ENCODE data around the gene C6orf52. TPM values are rescaled to one million over a fixed set of nuclear protein-coding genes. Genes with fewer than 3 reads are reported as not detected.
"Not testable (repeated sequence)": the region's sequence is repeated elsewhere in the genome, so short reads cannot be mapped to it uniquely, and the experiment has no call there.

Gene C6orf52
- total and polyA plus RNA-seq, 9 of the 15 experiments (the other 6 are each of a cell fraction or from before 2014, with no cell fraction given), result 6.7 to 37.0 (median 11.1) TPM

GRCh38 chr6:10665595-10665994, 28.8 kb downstream of the C6orf52 start:
- POLR2A ChIA-PET, result interaction anchor here (0.8 kb wide), 1 partner anchor 17 kb away, joined by 3 read pairs; no protein-coding TSS in a partner anchor
- ATAC-seq; FAIRE-seq; H3K9me1 ChIP-seq (ENCODE audit: control insufficient read depth, insufficient read depth, low read length); H3K27ac ChIP-seq (ENCODE audit: extremely low read depth, low read depth, low read length); H3K36me3 ChIP-seq (ENCODE audit: control insufficient read depth, insufficient read depth, low read length); H2AFZ ChIP-seq (ENCODE audit: low read depth, low read length); H3K4me3 ChIP-seq; H3K4me2 ChIP-seq (ENCODE audit: insufficient read depth, low read length); intact Hi-C loops (cut with micrococcal nuclease); H3K9me3 ChIP-seq (replicated peaks; ENCODE audit: control insufficient read depth, insufficient read depth, low read depth, low read length); H3K9ac ChIP-seq (ENCODE audit: insufficient read depth in 1 of 2, low read depth in 2 of 2, low read length in 2 of 2); H3K4me1 ChIP-seq (replicated peaks in 1 of 2; ENCODE audit: control insufficient read depth in 2 of 2, insufficient read depth in 2 of 2, low read length in 2 of 2); CTCF ChIA-PET (ENCODE audit: low intra/inter-chr PET ratio); H4K20me1 ChIP-seq (replicated peaks; ENCODE audit: control insufficient read depth, insufficient read depth, low read length); in situ Hi-C loops (cut with MboI); BruUV-seq (replicated peaks); DNase-seq (ENCODE audit: extremely low read depth in 1 of 4, low spot score in 3 of 4); H3K79me2 ChIP-seq (ENCODE audit: control insufficient read depth, insufficient read depth, low read length); H3K27me3 ChIP-seq (ENCODE audit: control insufficient read depth in 2 of 2, insufficient read depth in 2 of 2, low read length in 2 of 2): not testable (repeated sequence)
- WGBS (ENCODE audit: insufficient coverage, low coverage, missing lambda C conversion rate), result 0% methylated on average over 1 of the region's 1 CpG
- TF ChIP-seq SOX6 (IDR thresholded peaks at IDR 0.05) (peak; percentile 27; the same call in 1 of the 2 replicates), ARID1B (IDR thresholded peaks at IDR 0.05) (peak; percentile 63), SMARCA4 (IDR thresholded peaks at IDR 0.05) (peak; percentile 30; the same call in 1 of the 2 replicates), TAL1 (IDR thresholded peaks at IDR 0.05) (peak; percentile 37; the same call in 1 of the 2 replicates), FOXA3 (CRISPR knock-in tag; conservative IDR thresholded peaks at IDR 0.05 in 1 of 2, IDR thresholded peaks at IDR 0.05 in 1 of 2) (0 out of 4 replicates have a peak, but pooled peaks of 1 of the 2 experiments have one; percentile 19), SPI1 (IDR thresholded peaks at IDR 0.05; ENCODE audit: borderline replicate concordance, low read depth, low read length) (peak; percentile 66), SMARCE1 (IDR thresholded peaks at IDR 0.05) (peak; percentile 82; the same call in 1 of the 2 replicates)

- ChIA-PET CTCF (ENCODE audit: low intra/inter-chr PET ratio) (no interaction called here), POLR2A (interaction anchor here (0.6 to 1.3 kb wide), 3 partner anchors 8 to 50 kb away, joined by 3 to 4 read pairs (median 3); no protein-coding TSS in a partner anchor)
- Histone ChIP-seq H3K4me3 (no peak overlapping the region), H3K36me3 (ENCODE audit: control insufficient read depth, insufficient read depth, low read length) (no peaks in the 10 kb centered on the region), H3K4me2 (ENCODE audit: insufficient read depth, low read length) (no peak overlapping the region), H4K20me1 (replicated peaks; ENCODE audit: control insufficient read depth, insufficient read depth, low read length) (no peaks in the 10 kb centered on the region), H3K4me1 (replicated peaks in 1 of 2; ENCODE audit: control insufficient read depth in 2 of 2, insufficient read depth in 2 of 2, low read length in 2 of 2) (peaks cover 8% of the 10 kb centered on the region in 2 experiments), H3K27ac (ENCODE audit: extremely low read depth, low read depth, low read length) (no peak overlapping the region), H3K9me3 (replicated peaks; ENCODE audit: control insufficient read depth, insufficient read depth, low read depth, low read length) (no peaks in the 10 kb centered on the region; the same call in 1 of the 2 replicates), H3K9me1 (ENCODE audit: control insufficient read depth, insufficient read depth, low read length) (no peaks in the 10 kb centered on the region), H2AFZ (ENCODE audit: low read depth, low read length) (no peak overlapping the region), H3K27me3 (ENCODE audit: control insufficient read depth in 2 of 2, insufficient read depth in 2 of 2, low read length in 2 of 2) (peaks cover 0 to 5% of the 10 kb centered on the region in 2 experiments; a peak in 2 of 5 replicates), H3K9ac (ENCODE audit: insufficient read depth in 1 of 2, low read depth in 2 of 2, low read length in 2 of 2) (no peak overlapping the region), H3K79me2 (ENCODE audit: control insufficient read depth, insufficient read depth, low read length) (no peaks in the 10 kb centered on the region)
- no peak for DNase-seq (ENCODE audit: extremely low read depth in 1 of 4, low spot score in 3 of 4)
- BruUV-seq (replicated peaks), result no TSS peak
- TF ChIP-seq HSF4 (CRISPR knock-in tag; IDR thresholded peaks at IDR 0.05; ENCODE audit: borderline replicate concordance) (no peak), STAT5A (IDR thresholded peaks at IDR 0.05; ENCODE audit: borderline replicate concordance, low read length) (peak; percentile 43; the same call in 1 of the 2 replicates), SRF (CRISPR knock-in tag; IDR thresholded peaks at IDR 0.05) (peak; percentile 89 to 97), RFX1 (IDR thresholded peaks at IDR 0.05) (peak; percentile 81), MEIS2 (IDR thresholded peaks at IDR 0.05; ENCODE audit: partially characterized antibody) (peak; percentile 11), MEF2D (tag; conservative IDR thresholded peaks at IDR 0.05; ENCODE audit: low read depth) (peak; percentile 38; the same call in 1 of the 2 replicates)
- 5% methylated on average over 2 of the region's 2 CpGs for WGBS (ENCODE audit: insufficient coverage, low coverage, missing lambda C conversion rate)
- intact Hi-C loops (cut with micrococcal nuclease) (no loop called here), in situ Hi-C loops (cut with MboI) (no loop called here)
- ATAC-seq, result no peak
- no peak for FAIRE-seq
These were observed 31.7 kb downstream of the C6orf52 start for GRCh38 chr6:10662742-10663141.
